Measurements from ENCODE around the gene KCMF1.

The KCMF1 gene

DNA sequence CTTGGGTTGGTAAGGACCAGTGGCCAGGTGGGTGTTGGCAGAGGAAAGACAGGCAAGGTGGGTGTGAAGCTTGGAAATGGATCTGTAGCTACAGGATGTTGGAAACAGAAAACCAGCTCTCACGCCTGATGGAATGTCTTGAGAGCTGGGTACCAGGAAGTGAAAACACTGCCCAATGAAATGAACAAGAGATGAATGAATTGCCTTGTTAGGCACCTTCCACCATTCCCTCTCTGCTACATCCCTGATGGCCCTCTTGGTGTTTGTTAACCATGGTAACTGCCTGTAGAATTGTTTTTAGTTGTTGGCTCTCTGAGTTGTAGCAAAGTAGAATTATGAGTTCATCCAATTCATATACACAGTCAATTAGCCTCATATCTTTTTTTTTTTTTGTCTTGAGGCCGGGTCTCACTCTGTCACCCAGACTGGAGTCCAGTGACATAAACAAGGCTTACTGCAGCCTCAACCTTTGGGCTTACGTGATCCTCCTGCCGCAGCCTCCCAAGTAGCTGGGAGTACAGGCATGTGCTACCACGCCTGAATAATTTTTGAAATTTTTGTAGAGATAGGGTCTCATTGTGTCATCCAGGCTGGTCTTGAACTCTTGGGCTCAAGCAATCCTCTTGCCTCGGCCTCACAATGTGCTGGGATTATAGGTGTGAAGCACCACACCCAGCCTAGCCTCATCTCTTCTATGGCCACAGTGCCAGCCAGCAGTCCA lies 9.5 kb downstream of the KCMF1 start:
- no peak for DNase-seq (ENCODE audit: low read depth, low spot score)
- TF ChIP-seq, protein P1, sequence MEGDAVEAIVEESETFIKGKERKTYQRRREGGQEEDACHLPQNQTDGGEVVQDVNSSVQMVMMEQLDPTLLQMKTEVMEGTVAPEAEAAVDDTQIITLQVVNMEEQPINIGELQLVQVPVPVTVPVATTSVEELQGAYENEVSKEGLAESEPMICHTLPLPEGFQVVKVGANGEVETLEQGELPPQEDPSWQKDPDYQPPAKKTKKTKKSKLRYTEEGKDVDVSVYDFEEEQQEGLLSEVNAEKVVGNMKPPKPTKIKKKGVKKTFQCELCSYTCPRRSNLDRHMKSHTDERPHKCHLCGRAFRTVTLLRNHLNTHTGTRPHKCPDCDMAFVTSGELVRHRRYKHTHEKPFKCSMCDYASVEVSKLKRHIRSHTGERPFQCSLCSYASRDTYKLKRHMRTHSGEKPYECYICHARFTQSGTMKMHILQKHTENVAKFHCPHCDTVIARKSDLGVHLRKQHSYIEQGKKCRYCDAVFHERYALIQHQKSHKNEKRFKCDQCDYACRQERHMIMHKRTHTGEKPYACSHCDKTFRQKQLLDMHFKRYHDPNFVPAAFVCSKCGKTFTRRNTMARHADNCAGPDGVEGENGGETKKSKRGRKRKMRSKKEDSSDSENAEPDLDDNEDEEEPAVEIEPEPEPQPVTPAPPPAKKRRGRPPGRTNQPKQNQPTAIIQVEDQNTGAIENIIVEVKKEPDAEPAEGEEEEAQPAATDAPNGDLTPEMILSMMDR (IDR thresholded peaks at IDR 0.05; ENCODE audit: low read depth, low read length), result no peak
- in situ Hi-C loops (cut with HindIII; ENCODE audit: low sequenced_read_pairs), result no loop called here
- no peak overlapping the region for H3K4me3 ChIP-seq (ENCODE audit: low read depth, low read length)

DNA sequence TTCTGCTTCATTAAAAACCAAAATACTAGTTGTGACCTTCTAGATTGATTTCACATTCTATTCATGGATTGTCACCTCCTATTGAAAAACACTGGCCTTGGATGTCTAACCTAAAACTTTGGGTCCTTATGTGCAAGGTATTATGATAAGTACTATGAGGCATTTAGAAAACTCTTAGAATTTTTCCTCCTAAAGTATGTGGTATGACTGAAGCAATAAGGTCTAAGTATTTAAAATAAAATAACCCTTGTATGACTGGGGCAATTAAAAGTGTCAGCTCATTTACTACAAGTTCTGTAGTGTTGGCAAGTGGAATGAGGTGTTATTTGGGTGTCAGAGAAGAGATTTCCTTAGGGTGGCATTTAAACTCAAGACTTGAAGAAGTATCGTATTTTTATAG lies 15.1 kb downstream of the KCMF1 start:
- TF ChIP-seq, protein P1 (IDR thresholded peaks at IDR 0.05; ENCODE audit: low read depth, low read length), result no peak
- no peak for DNase-seq (ENCODE audit: low read depth, low spot score)
- in situ Hi-C loops (cut with HindIII; ENCODE audit: low sequenced_read_pairs), result no loop called here
- no peak overlapping the region for H3K4me3 ChIP-seq (ENCODE audit: low read depth, low read length)

DNA sequence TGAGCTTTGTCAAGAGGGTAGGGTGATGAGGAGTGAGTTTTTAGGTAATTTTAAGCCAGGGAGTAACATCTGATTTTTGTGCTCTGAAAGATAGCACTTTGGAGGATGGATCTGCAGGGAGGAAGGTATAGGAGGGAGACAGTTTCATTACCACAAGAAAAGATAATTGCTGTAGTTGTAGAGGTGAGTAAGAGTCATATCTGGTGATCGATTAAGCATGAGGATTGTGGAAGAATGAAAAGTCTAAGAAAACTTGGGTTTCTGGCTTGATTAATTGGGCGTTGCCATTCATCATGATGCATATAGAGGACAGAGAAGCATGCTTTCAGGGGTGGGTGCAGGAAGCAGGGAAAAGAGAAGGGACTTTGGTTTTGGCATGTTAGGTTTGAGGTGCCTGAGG lies 18.5 kb downstream of the KCMF1 start:
- H3K4me3 ChIP-seq (ENCODE audit: low read depth, low read length), result no peak overlapping the region
- in situ Hi-C loops (cut with HindIII; ENCODE audit: low sequenced_read_pairs), result no loop called here
- no peak for DNase-seq (ENCODE audit: low read depth, low spot score)
- TF ChIP-seq, protein P1 (IDR thresholded peaks at IDR 0.05; ENCODE audit: low read depth, low read length), result no peak

DNA sequence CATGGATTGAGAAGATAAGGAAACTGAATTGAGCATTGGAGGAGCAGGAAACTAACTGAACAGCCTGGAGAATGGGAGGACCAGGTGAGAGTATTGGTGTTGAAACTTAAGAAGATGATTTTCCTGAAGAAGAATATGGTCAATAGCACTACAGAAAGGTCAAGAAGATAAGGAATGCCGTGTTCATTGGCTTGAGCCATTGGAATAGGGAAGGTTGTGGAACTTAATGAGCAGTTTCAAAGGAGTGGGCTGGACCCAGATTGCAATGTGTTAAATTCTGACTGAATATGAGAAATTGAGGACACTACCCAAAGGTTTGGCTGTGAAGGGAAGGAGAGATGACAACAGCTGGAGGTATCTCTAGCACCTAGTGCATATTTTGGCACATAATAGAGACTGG lies 19.0 kb downstream of the KCMF1 start:
- in situ Hi-C loops (cut with HindIII; ENCODE audit: low sequenced_read_pairs), result no loop called here
- TF ChIP-seq, protein P1 (IDR thresholded peaks at IDR 0.05; ENCODE audit: low read depth, low read length), result no peak
- no peak for DNase-seq (ENCODE audit: low read depth, low spot score)
- no peak overlapping the region for H3K4me3 ChIP-seq (ENCODE audit: low read depth, low read length)

DNA sequence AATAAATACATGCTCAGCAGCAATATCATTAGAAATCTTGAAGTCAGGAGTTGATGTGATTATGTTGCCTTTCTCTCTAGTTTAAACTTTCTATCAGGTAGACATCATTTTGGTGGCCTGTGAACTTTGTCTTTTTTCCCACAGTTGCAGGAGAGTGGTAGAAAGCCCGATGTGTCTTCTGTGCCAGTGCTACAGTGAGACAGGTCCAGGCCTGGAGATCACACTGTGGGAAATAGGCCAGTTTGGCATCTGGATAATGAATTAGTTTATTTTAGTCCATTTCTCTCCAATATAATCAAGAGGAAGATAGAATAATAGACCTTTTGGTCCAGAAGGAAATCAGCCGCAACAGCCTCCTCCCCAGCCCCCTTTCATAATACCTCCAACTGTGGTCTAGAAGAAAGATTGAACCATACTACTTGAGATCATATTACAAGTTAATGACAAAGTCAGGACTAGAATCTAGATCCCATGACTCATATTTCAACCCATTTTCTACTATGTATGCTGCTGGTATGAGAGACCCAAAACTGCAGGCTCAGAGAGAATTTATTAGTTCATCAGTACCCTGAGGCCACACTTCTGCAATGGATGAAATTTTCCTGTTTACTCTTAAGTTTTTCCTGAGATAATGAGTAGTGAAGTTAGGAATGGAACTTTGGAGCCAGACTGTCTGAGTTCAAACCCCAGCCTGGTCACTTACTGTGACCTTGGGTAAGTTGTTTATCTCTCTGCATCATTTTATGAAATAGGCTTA lies 20.6 kb downstream of the KCMF1 start:
- TF ChIP-seq, protein P1 (IDR thresholded peaks at IDR 0.05; ENCODE audit: low read depth, low read length), result no peak
- no peak overlapping the region for H3K4me3 ChIP-seq (ENCODE audit: low read depth, low read length)
- in situ Hi-C loops (cut with HindIII; ENCODE audit: low sequenced_read_pairs), result no loop called here
- DNase-seq (ENCODE audit: low read depth, low spot score), result peak; percentile 52

DNA sequence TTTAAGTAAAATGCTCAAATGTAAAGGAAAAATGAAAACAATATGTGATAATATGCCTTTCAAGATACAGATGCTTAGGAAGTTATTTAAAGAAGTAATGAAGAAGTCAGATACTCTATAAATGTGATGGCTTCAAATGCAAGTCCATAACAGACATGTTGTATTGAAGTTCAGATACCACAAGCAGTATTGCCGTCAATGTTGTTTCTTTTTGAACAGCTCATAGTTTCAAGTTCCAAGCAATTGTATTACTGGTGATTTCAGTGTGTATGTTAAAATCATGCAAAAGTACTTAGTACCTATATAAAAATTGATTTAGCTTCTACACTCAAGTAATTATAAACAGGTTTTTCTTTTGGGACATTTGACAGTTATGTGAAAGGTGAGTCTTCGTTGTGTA lies 24.9 kb downstream of the KCMF1 start:
- DNase-seq (ENCODE audit: low read depth, low spot score), result no peak
- TF ChIP-seq, protein P1 (IDR thresholded peaks at IDR 0.05; ENCODE audit: low read depth, low read length), result no peak
- no peak overlapping the region for H3K4me3 ChIP-seq (ENCODE audit: low read depth, low read length)
- in situ Hi-C loops (cut with HindIII; ENCODE audit: low sequenced_read_pairs), result no loop called here
